HCT116 (cell line): ENCODE results near the gene KRTAP25-1.

Experiments
- FOSL1 ChIP-seq: IDR thresholded peaks from 2 replicates; pipeline ENCODE4 v1.6.1; 2012; ENCODE audit warnings: low read depth
- RAD21 ChIP-seq: IDR thresholded peaks from 2 replicates; pipeline ENCODE4 v1.6.1; 2012; ENCODE audit warnings: low read depth, mild to moderate bottlenecking
- ZFX ChIP-seq: fragments of 450-650 bp; IDR thresholded peaks from 2 replicates; pipeline ENCODE4 v1.6.1; 2017
- TF ChIP-seq, protein P1 (sequence below): IDR thresholded peaks from 2 replicates; pipeline ENCODE4 v1.6.1; 2012; ENCODE audit warnings: low read depth
- TF ChIP-seq, protein P2 (sequence below), 3 experiments: fragments of 200-600 bp in 1 of 3; sonication (generic) in 1 of 3; IDR thresholded peaks in 2 of 3; conservative IDR thresholded peaks in 1 of 3; 2 replicates each; pipeline ENCODE4 v1.5.1; 2012 to 2017; ENCODE audit warnings: low read depth in 2 of 3, low read length in 2 of 3, antibody characterized with exemption in 1 of 3, borderline replicate concordance in 1 of 3, control low read depth in 1 of 3, mild to moderate bottlenecking in 1 of 3, mixed read lengths in 1 of 3, mixed run types in 1 of 3, moderate library complexity in 1 of 3; ENCODE audit not compliant: insufficient read depth in 1 of 3

DNA sequence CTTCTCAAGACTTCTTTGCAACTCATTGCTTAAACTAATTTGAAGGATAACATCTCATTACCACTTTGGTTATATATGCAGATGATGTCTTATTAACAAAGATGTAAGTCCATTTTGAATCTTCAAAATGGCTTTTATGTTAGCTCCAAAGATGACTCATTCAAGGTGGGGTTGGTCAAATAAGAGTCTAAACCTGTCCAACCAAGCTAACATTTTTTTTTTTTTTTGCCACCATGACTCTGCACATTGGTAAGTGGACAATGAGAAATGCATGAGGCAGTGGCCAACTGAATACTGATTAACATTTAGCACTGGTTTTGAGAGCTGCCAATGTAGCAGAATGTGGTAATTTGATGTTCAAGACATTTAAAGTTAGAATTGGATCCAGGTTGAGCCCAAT, 48.5 kb upstream of the KRTAP25-1 start:
- TF ChIP-seq RAD21 (no peak), FOSL1 (no peak), ZFX (no peak)
- TF ChIP-seq, protein P1, sequence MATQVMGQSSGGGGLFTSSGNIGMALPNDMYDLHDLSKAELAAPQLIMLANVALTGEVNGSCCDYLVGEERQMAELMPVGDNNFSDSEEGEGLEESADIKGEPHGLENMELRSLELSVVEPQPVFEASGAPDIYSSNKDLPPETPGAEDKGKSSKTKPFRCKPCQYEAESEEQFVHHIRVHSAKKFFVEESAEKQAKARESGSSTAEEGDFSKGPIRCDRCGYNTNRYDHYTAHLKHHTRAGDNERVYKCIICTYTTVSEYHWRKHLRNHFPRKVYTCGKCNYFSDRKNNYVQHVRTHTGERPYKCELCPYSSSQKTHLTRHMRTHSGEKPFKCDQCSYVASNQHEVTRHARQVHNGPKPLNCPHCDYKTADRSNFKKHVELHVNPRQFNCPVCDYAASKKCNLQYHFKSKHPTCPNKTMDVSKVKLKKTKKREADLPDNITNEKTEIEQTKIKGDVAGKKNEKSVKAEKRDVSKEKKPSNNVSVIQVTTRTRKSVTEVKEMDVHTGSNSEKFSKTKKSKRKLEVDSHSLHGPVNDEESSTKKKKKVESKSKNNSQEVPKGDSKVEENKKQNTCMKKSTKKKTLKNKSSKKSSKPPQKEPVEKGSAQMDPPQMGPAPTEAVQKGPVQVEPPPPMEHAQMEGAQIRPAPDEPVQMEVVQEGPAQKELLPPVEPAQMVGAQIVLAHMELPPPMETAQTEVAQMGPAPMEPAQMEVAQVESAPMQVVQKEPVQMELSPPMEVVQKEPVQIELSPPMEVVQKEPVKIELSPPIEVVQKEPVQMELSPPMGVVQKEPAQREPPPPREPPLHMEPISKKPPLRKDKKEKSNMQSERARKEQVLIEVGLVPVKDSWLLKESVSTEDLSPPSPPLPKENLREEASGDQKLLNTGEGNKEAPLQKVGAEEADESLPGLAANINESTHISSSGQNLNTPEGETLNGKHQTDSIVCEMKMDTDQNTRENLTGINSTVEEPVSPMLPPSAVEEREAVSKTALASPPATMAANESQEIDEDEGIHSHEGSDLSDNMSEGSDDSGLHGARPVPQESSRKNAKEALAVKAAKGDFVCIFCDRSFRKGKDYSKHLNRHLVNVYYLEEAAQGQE, result no peak
- TF ChIP-seq, protein P2, sequence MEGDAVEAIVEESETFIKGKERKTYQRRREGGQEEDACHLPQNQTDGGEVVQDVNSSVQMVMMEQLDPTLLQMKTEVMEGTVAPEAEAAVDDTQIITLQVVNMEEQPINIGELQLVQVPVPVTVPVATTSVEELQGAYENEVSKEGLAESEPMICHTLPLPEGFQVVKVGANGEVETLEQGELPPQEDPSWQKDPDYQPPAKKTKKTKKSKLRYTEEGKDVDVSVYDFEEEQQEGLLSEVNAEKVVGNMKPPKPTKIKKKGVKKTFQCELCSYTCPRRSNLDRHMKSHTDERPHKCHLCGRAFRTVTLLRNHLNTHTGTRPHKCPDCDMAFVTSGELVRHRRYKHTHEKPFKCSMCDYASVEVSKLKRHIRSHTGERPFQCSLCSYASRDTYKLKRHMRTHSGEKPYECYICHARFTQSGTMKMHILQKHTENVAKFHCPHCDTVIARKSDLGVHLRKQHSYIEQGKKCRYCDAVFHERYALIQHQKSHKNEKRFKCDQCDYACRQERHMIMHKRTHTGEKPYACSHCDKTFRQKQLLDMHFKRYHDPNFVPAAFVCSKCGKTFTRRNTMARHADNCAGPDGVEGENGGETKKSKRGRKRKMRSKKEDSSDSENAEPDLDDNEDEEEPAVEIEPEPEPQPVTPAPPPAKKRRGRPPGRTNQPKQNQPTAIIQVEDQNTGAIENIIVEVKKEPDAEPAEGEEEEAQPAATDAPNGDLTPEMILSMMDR (IDR thresholded peaks at IDR 0.05 in 2 of 3, conservative IDR thresholded peaks at IDR 0.05 in 1 of 3; ENCODE audit: borderline replicate concordance in 1 of 3, insufficient read depth in 1 of 3, low read depth in 2 of 3, low read length in 2 of 3), result no peak
